Measurements from ENCODE around the gene DHCR24. TPM values are rescaled to one million over a fixed set of nuclear protein-coding genes. Genes with fewer than 3 reads are reported as not detected.
"Not testable (repeated sequence)": the region's sequence is repeated elsewhere in the genome, so short reads cannot be mapped to it uniquely, and the experiment has no call there.

Gene DHCR24
- total RNA-seq, 2 donors from 2014 or later, result 28.4 to 94.6 TPM

- no peaks in the 10 kb centered on the region for H3K9me3 Mint-ChIP-seq
- no peak for ATAC-seq
- DNase-seq (ENCODE audit: low spot score in 2 of 2), result no peak
- no peaks in the 10 kb centered on the region for H3K36me3 Mint-ChIP-seq
- no peak overlapping the region for H3K27ac Mint-ChIP-seq
These were observed 17.6 kb upstream of the DHCR24 start for GRCh38 chr1:54904476-54905048.

- ATAC-seq, result peak; percentile 16 to 63
- Mint-ChIP-seq H3K9me3 (no peaks in the 10 kb centered on the region), H3K36me3 (no peaks in the 10 kb centered on the region)
These were observed 7.3 kb upstream of the DHCR24 start for GRCh38 chr1:54894271-54894670.

GRCh38 chr1:54892586-54892985 is 5.6 kb upstream of the DHCR24 start:
- no peak for ATAC-seq
- no peaks in the 10 kb centered on the region for H3K9me3 Mint-ChIP-seq

More at GRCh38 chr1:54894271-54894670, 7.3 kb upstream of the DHCR24 start:
- H3K27ac Mint-ChIP-seq, result no peak overlapping the region
- no peak for DNase-seq (ENCODE audit: low spot score in 2 of 2)

GRCh38 chr1:54889132-54889725 is 2.2 kb upstream of the DHCR24 start:
- Mint-ChIP-seq H3K27ac (no peak overlapping the region), H3K36me3 (peaks cover 15 to 18% of the 10 kb centered on the region in 2 donors), H3K9me3 (no peaks in the 10 kb centered on the region)
- no peak for DNase-seq (ENCODE audit: low spot score in 2 of 2)
- no peak for ATAC-seq

More at GRCh38 chr1:54892586-54892985, 5.6 kb upstream of the DHCR24 start:
- no peak for DNase-seq (ENCODE audit: low spot score in 2 of 2)
- Mint-ChIP-seq H3K36me3 (no peaks in the 10 kb centered on the region), H3K27ac (no peak overlapping the region)

GRCh38 chr1:54888080-54888733 is 1.2 kb upstream of the DHCR24 start:
- DNase-seq (ENCODE audit: low spot score in 2 of 2) (no peak), ATAC-seq (no peak)
- Mint-ChIP-seq H3K27ac (no peak overlapping the region), H3K9me3 (no peaks in the 10 kb centered on the region), H3K36me3 (peaks cover 25 to 28% of the 10 kb centered on the region in 2 donors)

- Mint-ChIP-seq H3K9me3 (no peaks in the 10 kb centered on the region), H3K36me3 (peaks cover 26 to 34% of the 10 kb centered on the region in 2 donors), H3K27ac (no peak overlapping the region)
- peak in 1 of 2 donors; percentile 11 for DNase-seq (ENCODE audit: low spot score in 2 of 2)
- ATAC-seq, result no peak
These were observed 673 bp upstream of the DHCR24 start for GRCh38 chr1:54887665-54888071.

- DNase-seq (ENCODE audit: low spot score in 2 of 2) (peak in 1 of 2 donors; percentile 5), ATAC-seq (no peak)
- H3K36me3 Mint-ChIP-seq, result peaks cover 30 to 50% of the 10 kb centered on the region in 2 donors
- H3K27ac Mint-ChIP-seq, result peak overlapping the region; percentile 85 to 96
- H3K9me3 Mint-ChIP-seq, result no peaks in the 10 kb centered on the region
These were observed 930 bp downstream of the DHCR24 start for GRCh38 chr1:54885807-54886723.

GRCh38 chr1:54885237-54885679 is 1.7 kb downstream of the DHCR24 start:
- Mint-ChIP-seq H3K9me3 (no peaks in the 10 kb centered on the region), H3K27ac (peak overlapping the region in 1 of 2 donors; percentile 85), H3K36me3 (peaks cover 30 to 54% of the 10 kb centered on the region in 2 donors)
- DNase-seq (ENCODE audit: low spot score in 2 of 2) (no peak), ATAC-seq (no peak)

GRCh38 chr1:54884768-54885167 is 2.2 kb downstream of the DHCR24 start:
- peaks cover 34 to 59% of the 10 kb centered on the region in 2 donors for H3K36me3 Mint-ChIP-seq
- DNase-seq (ENCODE audit: low spot score in 2 of 2) (no peak), ATAC-seq (no peak)
- no peaks in the 10 kb centered on the region for H3K9me3 Mint-ChIP-seq
- peak overlapping the region; percentile 4 to 73 for H3K27ac Mint-ChIP-seq

- Mint-ChIP-seq H3K27ac (peak overlapping the region in 1 of 2 donors; percentile 4), H3K9me3 (no peaks in the 10 kb centered on the region), H3K36me3 (peaks cover 34 to 64% of the 10 kb centered on the region in 2 donors)
- ATAC-seq (no peak), DNase-seq (ENCODE audit: low spot score in 2 of 2) (no peak)
These were observed 2.8 kb downstream of the DHCR24 start for GRCh38 chr1:54884135-54884586.

- Mint-ChIP-seq H3K9me3 (no peaks in the 10 kb centered on the region), H3K36me3 (peaks cover 34 to 68% of the 10 kb centered on the region in 2 donors), H3K27ac (peak overlapping the region in 1 of 2 donors; percentile 4)
- DNase-seq (ENCODE audit: low spot score in 2 of 2) (no peak), ATAC-seq (no peak)
These were observed 3.5 kb downstream of the DHCR24 start for GRCh38 chr1:54883349-54884102.

GRCh38 chr1:54882519-54882918 is 4.5 kb downstream of the DHCR24 start:
- Mint-ChIP-seq H3K36me3 (peaks cover 34 to 75% of the 10 kb centered on the region in 2 donors), H3K27ac (no peak overlapping the region), H3K9me3 (no peaks in the 10 kb centered on the region)
- ATAC-seq, result no peak
- DNase-seq (ENCODE audit: low spot score in 2 of 2), result no peak

- not testable (repeated sequence) for DNase-seq (ENCODE audit: low spot score in 2 of 2); H3K27ac Mint-ChIP-seq; ATAC-seq; H3K9me3 Mint-ChIP-seq
- peaks cover 36 to 80% of the 10 kb centered on the region in 2 donors for H3K36me3 Mint-ChIP-seq
These were observed 5.4 kb downstream of the DHCR24 start for GRCh38 chr1:54881604-54882003.

- no peak for ATAC-seq
- H3K27ac Mint-ChIP-seq, result peak overlapping the region in 1 of 2 donors; percentile 22
- peaks cover 34 to 76% of the 10 kb centered on the region in 2 donors for H3K36me3 Mint-ChIP-seq
- no peak for DNase-seq (ENCODE audit: low spot score in 2 of 2)
- H3K9me3 Mint-ChIP-seq, result no peaks in the 10 kb centered on the region
These were observed 7.1 kb downstream of the DHCR24 start for GRCh38 chr1:54879872-54880271.

- DNase-seq (ENCODE audit: low spot score in 2 of 2) (no peak), ATAC-seq (no peak)
- H3K27ac Mint-ChIP-seq, result peak overlapping the region in 1 of 2 donors; percentile 36
- no peaks in the 10 kb centered on the region for H3K9me3 Mint-ChIP-seq
- H3K36me3 Mint-ChIP-seq, result peaks cover 26 to 67% of the 10 kb centered on the region in 2 donors
These were observed 10.2 kb downstream of the DHCR24 start for GRCh38 chr1:54876814-54877213.

- H3K9me3 Mint-ChIP-seq, result no peaks in the 10 kb centered on the region
- ATAC-seq (no peak), DNase-seq (ENCODE audit: low spot score in 2 of 2) (no peak)
- H3K36me3 Mint-ChIP-seq, result peaks cover 24 to 52% of the 10 kb centered on the region in 2 donors
- peak overlapping the region in 1 of 2 donors; percentile 15 for H3K27ac Mint-ChIP-seq
These were observed 12.0 kb downstream of the DHCR24 start for GRCh38 chr1:54875000-54875399.

All from activated naive CD4-positive, alpha-beta T cell treated with anti-CD3 and anti-CD28 coated beads, Interleukin-2, amount 50 U/mL, for 72 hours (primary cell).